ENCODE data around the gene LINGO3.
A peak's percentile ranks its signal among the peaks of the same experiment; 100 is the strongest.

The LINGO3 gene

DNA sequence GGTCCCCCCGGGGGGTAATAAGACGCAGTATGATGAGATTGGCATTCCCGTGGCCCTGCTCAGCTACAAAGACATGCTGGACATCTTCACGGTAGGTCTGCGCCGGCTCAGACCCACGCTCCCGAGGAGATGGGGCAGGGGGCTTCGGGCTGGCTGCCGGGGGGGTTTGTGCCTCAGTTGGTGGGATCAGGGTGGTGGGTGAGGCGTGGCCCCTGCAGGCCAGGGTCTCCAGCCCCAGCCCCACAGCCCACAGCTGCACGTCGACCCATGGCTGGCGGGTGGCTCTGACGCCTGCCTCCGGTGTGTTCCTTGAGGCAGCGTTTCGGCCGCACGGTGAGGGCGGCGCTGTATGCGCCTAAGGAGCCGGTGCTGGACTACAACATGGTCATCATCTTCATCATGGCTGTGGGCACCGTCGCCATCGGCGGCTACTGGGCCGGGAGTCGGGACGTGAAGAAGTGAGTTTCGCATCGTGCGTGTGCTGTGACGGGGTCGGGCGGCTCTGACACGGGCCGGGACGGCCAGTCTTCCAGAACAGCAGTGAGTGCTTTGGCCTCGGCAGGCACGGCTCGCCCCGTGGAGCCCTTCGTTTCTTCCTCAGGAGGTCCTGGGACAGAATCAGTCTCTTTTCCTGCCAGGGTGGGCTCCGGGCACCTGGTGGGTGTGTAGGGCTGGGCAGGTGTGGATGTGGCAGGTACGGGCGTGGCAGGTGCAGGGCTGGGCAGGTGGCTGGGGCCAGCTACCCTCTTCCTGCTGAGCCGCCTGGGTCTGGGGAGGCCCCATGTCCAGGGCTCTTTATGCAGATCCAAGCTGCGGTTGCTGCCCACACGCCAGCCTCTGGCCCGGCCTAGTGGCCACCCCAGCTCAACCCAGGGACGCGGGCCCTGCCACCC, 31.0 kb upstream of the LINGO3 start:
- DNase-seq, result no peak

DNA sequence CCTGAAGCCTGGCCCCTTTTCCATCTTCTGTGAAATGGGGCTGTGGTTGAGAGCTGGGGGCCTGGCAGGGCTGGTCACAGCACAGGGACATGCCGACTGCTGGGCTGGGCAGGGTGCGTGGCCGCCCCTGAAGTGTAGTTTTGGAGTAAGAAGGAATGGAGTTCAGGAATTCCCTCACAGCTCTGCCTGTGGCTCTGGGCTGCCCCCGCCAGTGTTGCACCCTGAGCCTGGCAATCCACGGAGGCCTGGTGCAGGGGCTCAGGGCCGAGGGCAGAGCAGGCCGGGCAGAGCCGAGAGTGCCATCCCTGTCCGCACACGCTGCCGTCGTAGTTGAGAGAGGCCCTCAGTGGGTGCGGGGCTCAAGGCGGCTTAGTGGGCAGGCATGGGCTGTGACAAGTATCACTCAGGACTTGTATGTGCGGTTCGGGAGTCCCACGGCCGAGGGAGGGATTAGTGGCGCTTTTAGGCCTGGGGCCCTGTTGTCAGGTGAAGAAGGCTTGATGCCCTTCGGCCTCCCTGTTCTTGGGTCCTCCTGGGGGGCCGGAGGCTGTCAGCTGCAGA, 30.2 kb upstream of the LINGO3 start:
- DNase-seq, result no peak

- no peak for DNase-seq
These were observed 29.4 kb upstream of the LINGO3 start for GRCh38 chr19:2337329-2337707.

- DNase-seq, result no peak
These were observed 28.8 kb upstream of the LINGO3 start for GRCh38 chr19:2336528-2337328.

DNA sequence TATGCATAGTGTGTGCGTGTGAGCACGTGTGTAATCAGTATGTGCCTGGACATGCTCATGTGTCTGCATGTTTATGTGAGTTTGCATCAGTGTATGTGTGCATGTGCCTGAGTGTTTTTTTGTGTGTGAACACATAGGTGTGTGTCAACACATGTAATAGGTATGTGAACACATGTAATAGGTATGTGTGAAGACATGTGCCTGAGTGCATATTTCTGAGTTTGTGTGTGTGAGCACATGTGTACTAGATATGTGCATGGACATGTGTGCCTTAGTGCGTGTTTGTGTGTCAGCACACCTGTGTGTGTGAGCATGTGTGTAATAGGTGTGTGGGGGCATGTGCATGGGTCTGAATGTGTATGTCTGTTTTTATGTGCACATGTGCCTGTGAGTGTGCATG, 27.9 kb upstream of the LINGO3 start:
- no peak for DNase-seq

- peak; percentile 4 for DNase-seq
These were observed 27.3 kb upstream of the LINGO3 start for GRCh38 chr19:2334986-2335846.

GRCh38 chr19:2334426-2334825, 26.5 kb upstream of the LINGO3 start:
- no peak for DNase-seq

DNA sequence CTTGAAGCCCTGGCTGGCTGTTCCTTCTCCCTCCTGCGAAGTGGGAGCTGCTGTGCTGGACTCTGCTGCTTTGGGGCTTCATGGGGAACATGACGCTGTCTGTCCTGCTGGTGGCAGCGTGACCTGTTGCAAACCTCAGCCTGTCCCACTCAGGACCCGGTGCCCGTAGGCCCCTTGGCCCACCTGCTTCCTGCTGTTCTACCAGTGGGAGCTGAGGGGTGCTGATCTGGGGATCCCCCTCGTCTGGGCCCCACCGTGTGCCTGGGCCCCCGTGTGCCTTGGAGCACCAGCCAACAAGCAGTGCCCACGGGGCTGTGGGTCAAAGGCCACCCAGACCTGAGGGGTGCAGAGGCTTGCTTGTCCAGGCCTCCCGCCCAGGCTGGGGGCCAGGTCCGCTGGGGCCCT, 25.9 kb upstream of the LINGO3 start:
- DNase-seq, result no peak

- no peak for DNase-seq
These were observed 25.3 kb upstream of the LINGO3 start for GRCh38 chr19:2333027-2333806.

GRCh38 chr19:2332341-2333026, 24.5 kb upstream of the LINGO3 start:
- DNase-seq, result peak; percentile 33

DNA sequence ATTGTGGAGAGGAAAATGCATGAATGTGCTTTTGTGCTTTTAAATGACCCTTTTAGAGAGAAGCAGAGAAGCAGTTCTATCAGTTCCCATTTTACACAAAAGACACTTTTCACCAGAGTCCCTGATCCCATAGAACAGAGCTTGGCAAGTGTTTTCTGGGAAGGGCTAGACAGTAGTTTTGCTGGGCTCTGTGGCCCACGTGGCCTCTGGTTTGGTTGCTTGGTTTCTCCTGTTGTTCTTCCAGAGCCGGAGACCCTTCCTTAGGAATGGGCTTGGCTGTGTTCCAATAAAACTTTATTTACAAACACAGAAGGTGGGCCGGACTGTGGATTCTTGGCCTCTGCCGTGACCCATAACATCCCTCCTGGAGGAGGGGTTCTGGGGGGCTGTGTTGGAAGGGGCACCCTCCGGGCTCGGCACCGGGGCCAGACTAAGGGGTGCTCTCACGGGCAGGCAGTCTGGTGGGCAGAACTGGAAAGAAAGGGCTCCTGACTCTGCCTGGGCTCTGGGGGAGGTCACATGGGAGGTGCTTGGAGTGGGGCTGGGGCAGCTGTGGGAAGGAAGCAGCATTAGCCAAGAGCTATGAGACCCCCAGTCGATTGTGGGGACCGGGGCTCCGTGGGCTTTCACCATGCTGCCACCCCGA, 23.8 kb upstream of the LINGO3 start:
- DNase-seq, result no peak

DNA sequence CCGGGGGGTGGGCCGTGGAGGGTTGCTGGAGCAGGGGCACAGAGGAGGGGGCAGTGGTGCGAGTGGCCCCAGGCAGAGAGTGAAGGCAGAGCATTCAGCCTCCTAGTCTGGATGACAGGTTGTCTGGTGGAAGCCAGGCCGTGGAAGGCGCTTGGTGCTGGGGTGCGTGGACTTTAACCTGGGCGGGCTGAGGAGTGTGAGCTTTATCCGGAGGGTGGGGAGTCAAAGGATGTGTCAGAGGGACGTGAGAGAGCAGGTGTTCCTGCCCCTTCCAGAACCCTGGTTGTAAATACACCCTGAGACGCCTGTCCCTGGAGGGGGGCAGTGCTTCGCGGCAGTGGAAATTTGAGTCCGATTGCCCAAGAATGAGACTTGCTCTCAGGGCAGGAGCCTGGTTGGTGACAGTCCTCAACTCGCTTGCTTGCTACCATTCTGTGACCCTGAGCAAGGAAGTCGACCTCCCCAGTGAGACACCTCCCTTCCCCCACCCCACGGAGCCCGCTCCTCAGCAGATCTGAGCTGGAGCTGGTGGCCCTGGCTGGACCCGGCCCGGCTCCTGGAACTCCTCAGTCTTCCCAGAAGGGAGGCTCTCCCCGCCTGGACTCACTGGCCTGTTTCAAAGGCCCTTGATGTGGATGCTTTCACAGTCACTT, 22.8 kb upstream of the LINGO3 start:
- no peak for DNase-seq

GRCh38 chr19:2330255-2330631, 22.3 kb upstream of the LINGO3 start:
- no peak for DNase-seq

- DNase-seq, result no peak
These were observed 21.6 kb upstream of the LINGO3 start for GRCh38 chr19:2329501-2329916.

DNA sequence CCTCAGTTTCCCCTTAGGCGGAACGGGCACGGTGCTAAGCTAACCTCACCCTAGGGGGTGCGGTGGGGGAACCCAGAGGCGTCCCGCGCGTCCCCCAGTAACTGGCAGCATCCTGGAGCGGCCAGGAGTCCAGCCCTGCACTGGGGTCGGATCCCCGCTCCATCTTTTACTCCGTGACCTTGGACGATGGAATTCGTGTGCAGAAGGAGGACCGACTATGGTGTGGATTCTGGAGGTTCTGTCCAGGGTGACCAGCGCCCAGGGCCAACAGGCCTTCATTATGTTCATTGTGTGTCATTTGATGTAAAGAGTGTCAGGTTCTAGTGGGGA, 21.2 kb upstream of the LINGO3 start:
- no peak for DNase-seq

- DNase-seq, result peak; percentile 95
These were observed 20.6 kb upstream of the LINGO3 start, which contains the start of the genes LSM7 and SPPL2B for GRCh38 chr19:2328401-2329148. Gene LSM7, minus strand, starts transcription at chr19:2328586. Its CDS starts 20 bp downstream, at chr19:2328566. Gene SPPL2B, plus strand, starts transcription at chr19:2328684. Its CDS starts 26 bp downstream, at chr19:2328710.

DNA sequence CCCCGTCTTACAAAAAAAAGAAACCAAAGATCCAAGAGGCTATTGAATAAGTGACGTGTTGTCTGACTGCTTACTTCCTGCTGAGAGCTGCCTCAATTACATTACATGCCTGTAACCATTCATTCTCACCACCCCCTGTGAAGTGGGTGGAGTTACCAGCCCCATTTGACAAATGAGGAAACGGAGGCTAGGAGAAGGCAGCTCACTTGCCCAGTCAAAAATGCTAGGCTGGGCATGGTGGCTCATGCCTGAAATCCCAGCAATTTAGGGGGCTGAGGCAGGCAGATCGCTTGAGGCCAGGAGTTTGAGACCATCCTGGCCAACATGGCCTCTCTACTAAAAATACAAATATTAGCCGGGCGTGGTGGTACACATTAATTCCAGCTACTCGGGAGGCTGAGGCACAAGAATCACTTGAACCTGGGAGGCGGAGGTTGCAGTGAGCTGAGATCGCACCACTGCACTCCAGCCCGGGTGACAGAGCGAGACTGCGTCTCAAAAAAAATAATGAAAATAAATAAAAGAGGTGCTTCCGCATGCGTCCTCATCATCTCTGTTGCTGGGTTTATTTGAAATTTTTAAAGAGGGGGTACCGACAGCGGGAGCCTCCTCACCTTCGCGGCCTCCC, 19.9 kb upstream of the LINGO3 start:
- peak; percentile 82 for DNase-seq

- DNase-seq, result no peak
These were observed 18.9 kb upstream of the LINGO3 start for GRCh38 chr19:2326699-2327360.
